Islet of Langerhans (tissue), 1 donor: ENCODE results near the gene STIMATE.

Experiments used
- FAIRE-seq: peaks from one replicate; lab custom pipeline; 2011; peaks lifted over from hg19 to GRCh38; lab: Jason Lieb, UNC

The STIMATE gene

DNA sequence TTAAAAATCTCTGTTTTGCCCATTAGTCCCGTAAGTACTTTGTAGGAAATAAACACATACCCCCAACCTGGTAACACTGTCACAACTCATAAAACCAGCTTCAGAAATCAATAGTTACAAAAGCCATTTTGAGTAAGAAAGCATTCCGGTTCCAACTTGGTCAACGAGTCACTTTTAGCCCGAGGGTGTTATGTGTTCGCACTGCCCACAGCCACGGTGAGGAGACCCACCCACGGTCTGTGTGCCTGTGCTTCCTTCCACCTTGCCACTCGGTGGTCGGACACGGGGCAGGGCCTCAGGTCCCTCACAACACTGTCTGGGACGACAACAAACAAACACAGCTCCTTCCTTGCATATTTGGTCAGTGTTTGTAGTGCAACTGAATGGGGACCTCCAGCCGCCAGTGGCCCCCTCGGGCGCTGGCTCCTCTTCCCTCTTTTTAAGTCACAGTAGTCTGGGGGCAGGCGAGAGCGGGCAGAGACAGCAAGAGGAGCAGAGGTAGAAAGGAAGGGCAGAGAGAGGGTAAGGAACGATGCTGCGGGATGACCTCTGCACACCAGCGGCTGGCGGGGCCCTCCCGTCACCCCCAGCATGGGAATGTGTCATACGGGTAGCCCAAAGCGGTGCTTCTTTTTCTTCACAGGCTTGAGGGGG lies 57.3 kb downstream of the STIMATE start:
- no peak for FAIRE-seq

DNA sequence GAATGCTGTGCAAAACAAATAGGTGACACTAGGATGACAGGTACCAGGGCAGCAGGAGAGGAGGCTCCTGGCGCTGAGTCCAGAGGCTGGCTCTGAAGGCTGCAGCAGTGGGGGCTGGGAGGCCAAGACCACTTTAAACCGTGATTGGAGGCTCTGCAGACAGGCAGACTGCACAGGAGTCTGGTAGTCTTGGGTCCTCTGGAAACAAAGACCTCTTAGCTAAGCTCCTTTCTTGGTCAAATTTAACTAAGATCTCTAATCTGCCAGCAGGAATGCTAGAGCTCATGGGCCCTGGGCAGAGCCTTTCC lies 58.1 kb downstream of the STIMATE start:
- no peak for FAIRE-seq

DNA sequence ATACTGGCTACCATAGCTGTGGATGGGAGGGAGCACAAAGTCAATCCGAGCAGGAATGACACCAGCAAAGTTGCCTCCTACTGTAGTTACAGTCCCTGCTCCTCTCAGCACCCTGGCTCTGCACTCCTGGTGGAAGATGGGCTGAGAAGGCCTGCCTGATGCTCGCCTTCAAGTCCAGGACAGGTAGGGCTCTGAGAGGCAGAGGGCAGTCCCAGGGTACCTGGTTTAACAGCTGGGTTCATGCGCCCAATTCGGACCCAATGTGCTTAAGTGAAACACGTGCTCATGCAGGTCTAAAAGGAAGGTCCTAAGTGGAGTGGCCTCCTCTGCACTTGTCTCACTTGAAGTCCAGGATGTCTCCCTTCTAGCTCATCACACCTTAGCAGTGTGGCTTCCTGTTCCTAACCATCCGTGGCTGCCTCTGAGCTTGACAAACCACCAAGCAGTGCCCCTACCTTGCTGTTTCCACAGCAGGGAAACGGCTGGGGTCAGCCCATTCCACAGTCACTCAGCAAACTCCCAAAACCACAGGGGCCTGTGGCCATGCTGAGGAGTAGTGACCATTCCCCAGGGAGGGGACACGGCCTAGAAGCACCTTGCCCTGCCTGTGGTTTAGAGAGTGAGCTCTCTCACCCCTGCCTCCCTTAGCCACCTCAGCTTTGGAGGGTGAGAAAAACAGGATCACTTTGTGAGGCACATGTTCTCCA lies 58.6 kb downstream of the STIMATE start:
- no peak for FAIRE-seq

DNA sequence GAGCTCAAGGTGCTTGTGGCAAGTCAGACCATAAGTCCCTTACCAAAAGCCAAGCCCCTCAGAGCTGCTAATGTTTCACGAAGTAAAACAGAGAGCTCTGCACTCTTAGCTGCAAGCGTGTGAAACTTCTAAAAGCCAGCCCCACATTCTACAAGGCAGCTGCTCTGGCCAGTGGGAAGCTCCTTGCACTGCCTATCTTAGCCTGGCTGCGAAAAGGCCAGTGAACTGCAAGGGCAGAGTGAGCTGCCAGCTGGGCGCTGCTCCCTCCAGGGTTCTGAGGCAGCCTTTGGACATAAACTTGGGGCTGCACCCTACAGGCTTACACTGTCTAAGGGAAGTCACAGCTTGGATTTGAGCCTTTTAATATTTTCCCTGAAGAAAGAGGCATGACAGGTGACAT lies 60.4 kb downstream of the STIMATE start:
- no peak for FAIRE-seq

DNA sequence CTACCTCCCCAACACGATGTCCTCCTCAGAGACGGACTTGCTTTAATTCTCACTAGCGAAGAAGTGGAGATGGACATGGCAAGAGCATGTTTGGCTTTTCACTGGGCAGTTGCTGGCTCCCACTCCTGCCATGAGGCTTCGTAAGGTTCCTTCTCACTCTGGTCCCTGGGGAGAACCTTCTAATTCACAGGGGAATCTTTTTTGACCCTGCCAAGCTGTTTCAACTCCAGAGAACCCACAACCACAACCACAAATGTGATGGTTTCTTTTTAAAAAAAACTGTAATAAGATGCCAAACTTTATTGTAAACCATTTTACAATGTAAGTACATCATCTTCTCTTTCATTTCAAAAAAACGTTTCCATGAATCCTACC lies 60.9 kb downstream of the STIMATE start:
- FAIRE-seq = no peak

DNA sequence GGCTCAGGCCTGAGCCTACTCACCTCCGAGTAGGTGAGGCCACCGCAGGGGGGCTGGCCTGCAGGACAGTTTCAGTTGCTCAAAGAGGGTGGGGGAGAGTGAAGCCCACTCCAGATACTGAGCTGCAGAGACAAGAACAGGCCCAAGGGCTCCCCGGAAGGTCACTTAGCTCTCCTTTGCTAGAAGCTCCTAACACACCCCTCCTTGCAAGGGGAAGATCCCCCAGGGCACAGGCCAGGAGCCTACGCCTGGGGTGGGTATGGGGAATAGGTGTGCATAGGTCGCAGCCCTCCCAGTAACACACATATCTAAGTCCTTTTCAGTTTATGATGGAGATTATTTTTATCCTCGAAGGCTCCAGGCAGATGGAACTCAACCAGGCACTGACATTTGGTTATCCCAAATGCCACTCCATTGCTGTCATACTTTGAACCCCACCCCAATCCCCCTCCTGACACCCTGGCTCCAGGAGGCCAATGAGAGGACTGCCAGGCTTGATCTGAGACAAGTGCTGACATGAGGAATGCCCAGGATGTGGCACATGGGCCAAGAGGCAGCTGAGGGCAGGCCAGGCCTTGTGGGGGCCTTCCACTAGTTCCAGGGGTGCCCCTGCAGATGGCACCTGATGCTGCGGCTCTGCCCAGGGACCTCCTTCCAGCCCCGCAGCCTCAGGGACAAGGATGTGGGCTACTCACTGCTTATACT lies 61.4 kb downstream of the STIMATE start:
- FAIRE-seq = no peak

DNA sequence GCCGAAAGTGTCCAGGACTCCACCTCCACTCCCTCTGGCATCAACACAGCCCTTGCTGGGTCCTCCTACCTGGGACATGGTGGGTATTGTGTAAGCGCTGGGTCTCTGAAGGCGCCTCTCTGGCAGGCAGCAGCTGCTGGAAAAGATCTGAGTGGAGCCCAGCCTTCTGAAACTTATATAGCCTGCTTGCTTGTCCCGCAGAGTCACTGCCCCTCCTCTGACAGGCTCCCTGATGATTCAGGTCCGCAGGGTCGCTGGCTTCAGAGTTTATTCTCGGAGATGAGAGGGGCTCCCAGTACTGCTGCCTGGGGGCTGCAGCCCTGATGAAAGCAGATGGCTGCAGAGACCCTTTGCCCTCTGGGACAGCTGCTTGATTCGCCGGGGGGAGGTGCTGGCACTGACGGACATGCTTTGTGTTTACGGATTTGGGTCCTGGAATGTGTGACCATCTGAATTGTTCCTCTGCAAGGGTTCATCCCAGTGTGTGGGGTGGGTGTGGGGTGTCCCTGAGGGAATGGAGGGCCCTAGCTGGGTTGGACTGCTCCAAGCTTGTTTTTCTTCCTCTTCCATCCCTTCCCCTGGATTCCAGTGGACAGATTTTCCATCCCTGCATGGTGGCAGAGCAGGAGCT lies 62.4 kb downstream of the STIMATE start, which contains the start of gene MUSTN1:
TSS of gene MUSTN1 (minus strand) at position 149 of the 631 bp plus-strand sequence. CDS start at position 78, 71 bp downstream.
- FAIRE-seq = no peak

DNA sequence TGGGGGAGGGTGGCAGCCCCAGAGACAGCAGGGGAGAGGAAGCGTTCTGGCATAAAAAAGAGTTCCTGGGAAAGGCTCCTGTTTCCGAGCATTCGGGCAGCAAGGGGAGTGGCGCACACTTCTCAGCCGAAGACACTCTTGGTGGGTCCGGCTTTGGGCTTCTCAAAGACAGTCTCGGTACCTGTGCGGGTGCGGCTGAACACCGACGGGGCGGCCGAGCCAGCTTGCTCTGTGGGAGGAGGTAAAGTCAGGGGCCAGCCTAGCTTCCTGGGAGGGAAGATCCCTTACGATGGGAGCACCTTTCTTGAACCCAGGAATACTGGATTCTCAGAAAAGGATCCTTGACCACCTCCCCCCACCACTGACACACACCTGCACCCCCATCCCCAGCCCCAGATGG lies 64.1 kb downstream of the STIMATE start:
- FAIRE-seq = no peak

DNA sequence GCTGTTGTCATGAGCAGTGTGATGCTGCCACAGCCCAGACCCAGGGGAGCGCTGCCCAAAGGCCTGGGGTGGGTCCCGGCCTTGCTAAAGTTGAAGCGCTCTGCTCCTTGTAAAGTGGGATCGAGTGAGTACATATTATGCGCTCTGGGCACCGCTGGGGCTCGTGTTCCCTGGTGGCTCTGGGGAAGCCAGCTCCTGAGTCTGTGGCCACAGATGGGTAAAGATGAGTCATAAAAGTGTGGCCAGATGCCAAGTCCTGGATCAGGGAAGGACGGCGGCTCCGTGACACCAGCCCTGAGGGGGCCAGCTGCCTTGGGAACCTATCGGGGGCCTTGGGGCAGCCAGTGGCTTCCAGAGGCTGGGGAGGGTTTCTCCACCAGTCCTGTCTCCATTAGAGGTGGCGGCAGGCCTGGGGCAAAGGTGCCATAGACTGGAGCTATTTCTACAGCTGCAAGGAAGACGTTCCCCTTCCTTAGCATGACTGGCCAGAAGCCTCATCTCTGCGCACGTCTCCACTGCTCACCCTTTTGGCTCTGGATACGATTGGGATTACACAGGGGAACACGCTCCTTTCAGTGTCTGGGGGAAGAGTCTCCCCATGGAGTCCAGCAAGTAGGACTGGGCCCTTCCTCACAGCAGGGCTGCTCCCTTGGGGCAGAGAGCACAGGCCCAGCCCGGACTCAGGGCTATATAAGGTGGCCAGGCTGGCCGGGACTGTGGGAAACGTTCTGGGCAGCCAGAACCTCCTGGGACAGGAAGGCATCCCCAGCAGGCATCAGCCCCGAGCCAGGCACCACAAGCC lies 65.6 kb downstream of the STIMATE start:
- FAIRE-seq = no peak

DNA sequence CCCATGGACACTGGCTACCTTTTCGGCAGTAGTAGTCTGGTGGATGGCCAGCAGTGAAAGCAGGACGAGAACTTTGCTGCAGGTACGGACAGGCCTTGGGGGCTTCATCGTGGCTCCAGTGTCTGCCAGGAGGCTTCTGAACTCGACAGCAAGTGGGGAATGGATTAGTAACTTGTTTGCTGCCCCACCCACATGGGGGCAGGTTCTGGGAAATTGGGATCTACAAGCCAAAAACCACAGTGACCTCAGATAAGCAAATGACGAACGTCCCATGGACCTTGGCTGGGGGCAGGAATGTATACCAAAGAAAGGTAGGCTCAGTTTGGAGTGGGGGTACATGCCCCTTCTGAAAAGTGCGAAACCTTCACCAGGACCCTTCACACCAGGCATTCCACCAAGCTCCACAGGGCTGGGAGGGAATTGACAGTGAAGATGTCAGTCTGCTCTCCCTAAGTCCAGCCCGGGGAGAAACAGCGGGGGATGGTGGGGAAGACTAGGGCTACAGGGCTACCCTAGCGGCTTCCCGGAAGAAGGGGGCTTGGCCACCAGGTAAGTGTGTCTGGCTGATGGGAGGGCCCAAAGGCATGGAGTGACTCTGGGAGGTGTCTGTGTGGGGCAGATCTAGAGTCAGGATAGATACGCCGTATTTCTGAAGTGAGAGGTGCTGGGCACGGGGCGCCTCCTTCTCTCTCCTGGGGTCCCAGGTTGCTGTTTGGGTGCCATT lies 66.7 kb downstream of the STIMATE start, which contains the start of gene ITIH4:
TSS of gene ITIH4 (minus strand) at position 138 of the 724 bp plus-strand sequence. CDS start at position 108, 30 bp downstream.
- no peak for FAIRE-seq

DNA sequence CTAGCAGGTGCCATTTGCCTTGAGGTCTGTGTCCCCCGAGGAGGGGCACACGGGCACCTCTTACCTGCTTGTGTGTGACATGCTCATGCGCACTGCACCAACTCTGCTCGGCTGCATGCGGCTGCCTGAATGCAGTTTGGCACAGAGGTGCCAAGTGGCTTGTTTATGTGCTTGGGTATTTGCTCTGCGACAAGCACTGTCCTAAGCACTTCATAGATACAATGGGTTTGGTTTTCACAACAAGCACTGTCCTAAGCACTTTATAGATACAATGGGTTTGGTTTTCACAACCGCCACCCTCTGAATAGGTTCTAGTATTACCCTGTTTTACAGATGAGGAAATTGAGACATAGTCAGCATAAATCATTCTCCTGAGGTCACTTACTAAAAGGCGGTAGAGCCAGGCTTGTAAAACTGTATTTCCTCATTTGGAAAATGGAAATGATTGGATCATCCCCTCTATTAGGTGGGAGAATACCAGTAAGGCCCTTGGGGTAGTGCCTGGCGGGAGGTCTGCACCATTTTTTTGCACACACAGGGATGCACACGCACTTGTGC lies 67.4 kb downstream of the STIMATE start:
- FAIRE-seq = no peak

DNA sequence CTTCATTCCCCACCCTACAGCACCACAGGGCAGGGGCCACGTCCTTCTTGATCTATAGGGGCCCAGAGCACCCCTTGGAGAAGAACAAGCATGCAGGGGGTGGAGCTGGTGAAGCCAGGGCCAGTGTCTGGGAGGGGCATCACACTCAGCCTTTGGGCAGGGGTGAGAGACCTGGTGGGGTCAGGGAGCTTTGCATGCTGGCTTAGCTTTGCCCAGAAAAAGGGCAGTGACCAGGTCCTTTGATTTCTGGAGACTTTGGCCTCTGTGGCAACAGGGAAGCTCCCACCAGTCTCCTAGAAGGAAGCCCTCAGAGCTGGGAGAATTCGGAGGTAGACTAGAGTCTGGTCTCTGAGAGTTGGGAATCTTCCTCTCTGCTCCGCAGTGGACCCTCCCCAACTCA lies 67.9 kb downstream of the STIMATE start:
- no peak for FAIRE-seq

DNA sequence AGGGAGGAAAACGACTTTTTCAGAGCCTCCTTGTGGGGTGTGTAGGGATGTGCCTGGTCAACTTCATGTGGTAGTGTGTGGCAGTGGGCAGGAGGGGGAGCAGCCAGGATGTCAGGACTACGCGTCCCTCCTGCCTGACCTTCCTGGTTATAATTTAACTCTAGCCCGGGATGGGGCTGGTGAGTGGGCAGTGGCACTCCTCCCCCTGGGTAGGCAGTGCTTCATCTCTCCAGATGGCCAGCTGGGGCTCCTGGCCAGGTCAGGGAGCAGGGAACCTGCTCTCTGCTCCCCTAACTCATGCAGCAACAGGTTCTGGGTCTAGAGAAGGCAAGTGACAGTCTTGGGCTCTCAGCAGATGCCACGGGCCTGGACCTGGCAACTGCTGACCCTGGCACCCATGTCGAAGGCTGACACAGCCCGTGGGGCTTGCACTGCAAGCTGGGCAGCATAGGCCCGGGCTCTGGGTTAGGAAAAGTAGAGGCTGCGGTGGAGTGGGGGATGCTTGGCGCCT lies 69.4 kb downstream of the STIMATE start:
- no peak for FAIRE-seq

DNA sequence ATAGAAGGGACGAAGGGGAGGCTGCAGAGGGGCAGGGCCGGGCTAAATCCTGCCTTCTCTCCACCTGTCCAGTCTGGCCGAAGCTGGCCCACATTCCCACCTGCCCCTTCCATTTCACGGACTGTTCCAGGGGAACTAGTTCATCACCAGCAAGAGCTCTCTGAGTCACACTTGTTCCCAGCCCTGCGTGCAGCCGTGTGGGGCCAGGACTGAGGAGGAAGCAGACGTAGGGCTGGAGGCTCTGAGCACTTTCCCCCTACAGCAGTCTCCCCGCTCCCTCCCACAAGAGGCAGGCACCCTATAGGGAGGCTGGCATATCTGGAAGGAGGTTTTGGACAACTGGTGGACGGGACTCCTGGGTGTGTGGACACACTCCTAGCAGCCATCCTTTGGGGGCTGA lies 69.9 kb downstream of the STIMATE start:
- no peak for FAIRE-seq

DNA sequence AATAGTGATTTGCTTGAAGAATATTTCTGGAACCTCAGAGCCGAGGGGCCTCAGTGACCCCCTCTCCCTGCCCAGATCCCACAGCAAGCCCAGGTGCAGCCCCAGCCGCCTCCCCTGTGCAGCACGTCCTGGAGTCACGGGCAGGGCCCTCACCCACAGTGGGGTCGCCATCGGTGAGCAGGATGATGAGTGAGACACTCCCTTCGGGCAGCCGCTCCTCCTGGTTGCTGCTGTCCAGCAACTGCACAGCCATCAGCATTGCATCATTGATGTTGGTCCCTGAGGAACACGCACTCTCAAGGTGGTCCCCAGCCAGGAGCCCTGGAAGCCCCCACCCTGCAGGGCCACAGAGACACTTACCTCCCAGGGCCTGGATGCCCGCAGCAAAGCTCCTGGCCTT lies 73.3 kb downstream of the STIMATE start:
- FAIRE-seq = no peak

DNA sequence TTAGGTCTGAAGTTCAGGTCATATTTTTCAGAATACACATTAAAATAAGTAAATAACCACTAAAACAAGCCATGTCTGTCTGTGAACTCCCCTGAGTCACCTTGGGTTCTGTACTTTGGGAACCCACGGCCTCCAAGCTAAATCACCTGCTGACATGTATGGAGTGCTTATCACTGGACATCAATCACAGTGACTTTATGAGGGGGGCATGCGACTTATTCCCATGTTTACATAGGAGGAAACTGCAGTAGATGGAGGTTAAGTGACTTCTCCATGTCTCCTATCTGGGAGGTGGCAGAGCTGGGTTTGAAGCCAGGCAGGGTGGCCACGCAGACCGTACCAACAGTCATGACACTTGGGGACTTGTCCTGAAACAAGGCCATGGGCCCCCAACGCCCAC lies 75.0 kb downstream of the STIMATE start:
- no peak for FAIRE-seq

DNA sequence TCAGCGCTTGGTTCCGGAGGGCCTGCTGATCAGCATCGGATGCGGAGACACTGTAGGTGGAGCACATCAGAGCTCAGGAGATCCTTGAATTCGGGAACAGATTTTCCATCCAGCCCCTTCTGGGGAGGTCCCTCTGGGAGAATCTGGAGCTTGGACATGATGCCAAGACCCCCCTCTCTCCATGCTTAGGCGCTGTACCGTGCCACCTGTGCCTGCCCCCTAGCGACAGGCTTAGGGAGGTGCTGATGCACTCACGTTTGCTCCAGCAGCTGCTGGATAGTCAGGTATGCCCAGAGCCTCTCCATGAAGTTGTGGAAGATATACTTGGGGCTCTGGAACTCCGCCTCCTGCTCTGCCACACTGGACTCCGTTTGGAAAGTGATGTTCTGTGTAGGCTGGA lies 76.6 kb downstream of the STIMATE start:
- no peak for FAIRE-seq

DNA sequence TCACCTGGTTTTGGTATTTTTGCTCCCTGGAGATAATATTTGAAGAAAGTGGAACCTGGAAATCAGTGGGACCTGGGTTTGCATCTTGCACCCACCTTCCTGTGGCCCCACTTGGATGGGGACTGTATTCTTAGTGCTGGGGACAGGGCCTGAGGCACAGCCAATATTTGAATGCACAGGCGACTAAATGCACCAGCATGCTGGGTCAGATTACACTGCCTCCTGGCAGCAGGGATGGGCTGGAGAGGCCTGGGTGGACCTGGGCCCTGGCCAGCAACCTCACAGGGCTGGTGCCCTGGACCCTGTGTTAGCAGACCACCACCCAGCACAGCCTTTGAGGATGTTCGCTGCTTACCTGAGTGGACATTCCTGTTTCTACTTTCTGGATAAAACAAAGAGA lies 77.4 kb downstream of the STIMATE start:
- no peak for FAIRE-seq

DNA sequence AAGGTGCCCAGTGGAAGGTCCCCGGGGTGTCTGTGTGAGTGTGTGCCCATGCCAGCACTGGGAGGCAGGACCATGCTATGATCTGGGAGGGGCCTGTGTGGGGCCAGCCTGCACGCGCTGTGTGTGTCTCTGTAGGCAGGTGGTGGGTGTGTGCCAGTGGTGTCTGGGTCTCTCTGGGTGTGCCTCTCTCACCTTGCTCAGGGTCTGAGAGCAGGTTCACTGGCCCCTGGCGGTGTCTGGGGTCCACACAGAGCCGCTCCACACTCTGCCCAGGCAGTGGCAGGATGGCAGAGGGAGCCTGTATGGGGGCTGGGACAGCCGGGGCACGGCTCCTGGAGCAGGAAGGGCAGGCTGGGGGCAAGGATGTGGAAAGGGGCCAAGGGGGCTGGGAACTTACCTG lies 79.5 kb downstream of the STIMATE start:
- FAIRE-seq = no peak

DNA sequence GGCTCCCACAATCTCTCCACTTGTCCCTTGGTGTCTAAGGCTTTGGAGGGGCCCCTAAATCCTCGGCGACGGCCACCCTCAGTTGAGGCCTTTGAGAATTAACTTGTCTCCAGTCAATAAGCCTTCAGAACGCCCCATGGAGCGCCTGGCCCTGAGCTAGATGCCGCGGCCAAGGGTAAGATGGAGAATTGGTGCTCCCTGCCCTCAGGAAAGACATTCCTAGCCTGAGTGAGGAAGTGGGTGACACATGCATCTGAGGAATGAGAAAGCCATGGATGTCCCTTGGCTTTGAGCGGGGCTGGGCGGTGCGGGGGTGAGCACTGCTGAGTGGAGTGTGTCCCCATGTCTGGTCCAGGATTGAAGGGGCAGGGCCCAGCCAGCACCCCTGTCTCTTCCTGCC lies 80.1 kb downstream of the STIMATE start:
- FAIRE-seq = no peak

DNA sequence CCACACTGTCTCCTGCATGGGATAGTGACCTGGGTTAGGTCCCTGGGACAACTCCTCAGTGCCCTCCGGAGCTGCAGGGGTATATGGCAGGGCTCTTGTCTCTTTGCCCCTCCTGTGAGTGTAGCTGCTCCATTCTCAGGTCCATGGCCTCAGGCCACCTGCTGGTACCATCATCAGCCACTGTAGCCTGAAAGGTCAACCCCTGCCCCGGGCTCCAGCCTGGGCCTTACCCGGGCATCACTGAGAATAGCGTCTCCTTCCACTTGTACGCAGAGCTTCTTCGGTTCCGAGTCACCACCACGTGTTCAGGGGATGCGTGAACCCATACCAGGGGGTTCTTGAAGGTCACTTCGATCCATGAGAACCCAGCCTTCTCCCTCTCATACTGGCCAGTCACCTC lies 80.7 kb downstream of the STIMATE start:
- no peak for FAIRE-seq
